Nucleus accumbens (tissue), 56 donors: ENCODE measurements around the gene SMC2.

Experiments used
- DNase-seq, 56 donors: peaks; one replicate each; lab custom pipeline; 2025; lab: John Stamatoyannopoulos, UW

Gene SMC2

GRCh38 chr9:104093647-104094533, at the start of gene SMC2:
SMC2 (plus strand) TSS chr9:104094309; CDS start chr9:104095385, 1,076 bp downstream.
- DNase-seq = peak; percentile 35 to 96 (median 87)

- DNase-seq = no peak
Measured at GRCh38 chr9:104068546-104068945, 25.6 kb upstream of the SMC2 start.

GRCh38 chr9:104069288-104069687, 24.8 kb upstream of the SMC2 start:
- DNase-seq = no peak

- no peak for DNase-seq
Measured at GRCh38 chr9:104071589-104071988, 22.5 kb upstream of the SMC2 start.

- DNase-seq = no peak
Measured at GRCh38 chr9:104073098-104073769, 20.9 kb upstream of the SMC2 start.

GRCh38 chr9:104073770-104074133, 20.4 kb upstream of the SMC2 start:
- no peak for DNase-seq

- no peak for DNase-seq
Measured at GRCh38 chr9:104074876-104075275, 19.2 kb upstream of the SMC2 start.

GRCh38 chr9:104075801-104076753, 18.0 kb upstream of the SMC2 start:
- no peak for DNase-seq

- no peak for DNase-seq
Measured at GRCh38 chr9:104078596-104078995, 15.5 kb upstream of the SMC2 start.

GRCh38 chr9:104080983-104081382, 13.1 kb upstream of the SMC2 start:
- DNase-seq = no peak

GRCh38 chr9:104082168-104082567, 11.9 kb upstream of the SMC2 start:
- DNase-seq = no peak

GRCh38 chr9:104085525-104085924, 8.6 kb upstream of the SMC2 start:
- DNase-seq = no peak

GRCh38 chr9:104087894-104088293, 6.2 kb upstream of the SMC2 start:
- no peak for DNase-seq

GRCh38 chr9:104088416-104088815, 5.7 kb upstream of the SMC2 start:
- DNase-seq = no peak

- DNase-seq = no peak
Measured at GRCh38 chr9:104090578-104090977, 3.5 kb upstream of the SMC2 start.

- DNase-seq = no peak
Measured at GRCh38 chr9:104091116-104091515, 3.0 kb upstream of the SMC2 start.

- DNase-seq = peak in 7 of 56 donors; percentile 2 to 10 (median 4)
Measured at GRCh38 chr9:104091708-104092107, 2.4 kb upstream of the SMC2 start.

- DNase-seq = no peak
Measured at GRCh38 chr9:104092192-104092591, 1.9 kb upstream of the SMC2 start.

GRCh38 chr9:104092875-104093600, 1.1 kb upstream of the SMC2 start:
- DNase-seq = peak in 1 of 56 donors; percentile 1

- no peak for DNase-seq
Measured at GRCh38 chr9:104094534-104095015, 466 bp downstream of the SMC2 start.
